Astrocyte of the spinal cord (primary cell): ENCODE data around the gene RHBDL1.

Source experiments
- DNase-seq: peaks from one replicate; pipeline ENCODE4 v3.0.0; 2011; ENCODE audit warnings: low read depth, low spot score
- H3K4me3 ChIP-seq: 2 replicates; pipeline ENCODE4 v1.5.1; 2011; ENCODE audit warnings: low read depth, mild to moderate bottlenecking, low read length, moderate library complexity
- in situ Hi-C: cut with HindIII; loops from 2 replicates; pipeline ENCODE4 v1.10.0; 2017; ENCODE audit warnings: low sequenced_read_pairs
- TF ChIP-seq, protein P1 (sequence below): IDR thresholded peaks from 2 replicates; pipeline ENCODE4 v1.5.1; 2012; ENCODE audit warnings: low read depth, mild to moderate bottlenecking, low read length, inconsistent platforms

Gene RHBDL1

DNA sequence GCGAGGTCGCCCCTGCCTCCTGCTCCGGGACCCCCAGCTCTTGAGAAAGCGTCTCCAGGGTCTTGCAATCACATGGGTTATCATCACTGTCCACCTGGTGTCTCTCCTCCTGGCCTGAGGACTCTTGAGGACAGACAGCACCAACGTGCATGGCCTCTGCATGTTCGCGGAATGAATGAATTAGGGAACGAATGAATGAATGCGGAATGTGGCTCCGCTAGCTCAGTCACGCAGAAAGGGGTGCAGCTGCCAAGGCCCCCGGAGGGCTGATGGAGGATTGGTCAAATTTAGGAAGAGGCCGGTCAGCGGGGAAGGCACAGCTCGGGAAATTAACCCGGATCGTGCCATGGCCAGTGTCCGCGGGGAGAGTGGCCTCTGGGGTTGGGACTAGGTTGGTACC is 26.9 kb downstream of the RHBDL1 start:
- H3K4me3 ChIP-seq = no peak overlapping the region
- TF ChIP-seq, protein P1, sequence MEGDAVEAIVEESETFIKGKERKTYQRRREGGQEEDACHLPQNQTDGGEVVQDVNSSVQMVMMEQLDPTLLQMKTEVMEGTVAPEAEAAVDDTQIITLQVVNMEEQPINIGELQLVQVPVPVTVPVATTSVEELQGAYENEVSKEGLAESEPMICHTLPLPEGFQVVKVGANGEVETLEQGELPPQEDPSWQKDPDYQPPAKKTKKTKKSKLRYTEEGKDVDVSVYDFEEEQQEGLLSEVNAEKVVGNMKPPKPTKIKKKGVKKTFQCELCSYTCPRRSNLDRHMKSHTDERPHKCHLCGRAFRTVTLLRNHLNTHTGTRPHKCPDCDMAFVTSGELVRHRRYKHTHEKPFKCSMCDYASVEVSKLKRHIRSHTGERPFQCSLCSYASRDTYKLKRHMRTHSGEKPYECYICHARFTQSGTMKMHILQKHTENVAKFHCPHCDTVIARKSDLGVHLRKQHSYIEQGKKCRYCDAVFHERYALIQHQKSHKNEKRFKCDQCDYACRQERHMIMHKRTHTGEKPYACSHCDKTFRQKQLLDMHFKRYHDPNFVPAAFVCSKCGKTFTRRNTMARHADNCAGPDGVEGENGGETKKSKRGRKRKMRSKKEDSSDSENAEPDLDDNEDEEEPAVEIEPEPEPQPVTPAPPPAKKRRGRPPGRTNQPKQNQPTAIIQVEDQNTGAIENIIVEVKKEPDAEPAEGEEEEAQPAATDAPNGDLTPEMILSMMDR = no peak
- in situ Hi-C loops = no loop called here
- no peak for DNase-seq

DNA sequence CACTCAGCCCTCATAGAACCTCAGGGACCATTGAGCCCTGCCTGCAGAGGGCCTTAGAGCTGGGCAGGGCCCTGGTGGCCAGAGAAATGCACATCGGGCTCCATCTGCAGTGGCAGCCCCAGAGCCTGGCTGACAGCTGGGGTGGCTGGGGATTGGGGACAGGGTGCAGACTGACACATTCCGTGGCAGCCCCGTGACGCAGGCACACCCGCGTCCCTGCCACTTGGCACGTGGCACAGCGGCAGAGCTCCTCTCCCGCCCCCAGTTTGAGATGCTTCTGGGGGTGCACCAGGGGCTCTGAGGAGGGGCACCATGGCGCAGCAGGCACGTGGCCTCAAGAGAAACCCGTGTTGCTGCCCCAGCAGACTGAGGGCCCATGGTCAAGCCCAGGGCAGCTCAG is 27.9 kb downstream of the RHBDL1 start:
- in situ Hi-C loops = no loop called here
- TF ChIP-seq, protein P1 = no peak
- DNase-seq = no peak
- no peak overlapping the region for H3K4me3 ChIP-seq

DNA sequence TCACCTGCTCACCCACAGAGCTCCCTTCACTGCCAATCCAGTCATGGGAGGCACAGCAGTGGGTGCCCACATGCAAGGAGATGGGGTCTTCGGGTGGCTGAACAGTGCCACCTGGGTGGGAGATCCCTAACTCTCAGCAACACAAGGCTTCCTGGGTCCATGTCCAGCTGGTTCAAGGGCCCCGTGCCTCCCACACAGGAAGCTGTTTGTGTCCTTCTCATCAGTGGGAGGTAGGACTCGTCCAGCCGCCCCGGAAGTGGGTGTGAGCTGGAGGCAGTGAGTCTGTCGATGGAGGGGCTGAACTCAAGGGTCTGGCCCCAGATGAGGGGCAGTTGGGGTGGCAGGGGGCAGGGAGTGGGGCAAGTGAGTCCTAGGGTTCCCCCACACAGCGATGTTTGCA is 28.6 kb downstream of the RHBDL1 start:
- DNase-seq = no peak
- no peak overlapping the region for H3K4me3 ChIP-seq
- in situ Hi-C loops = no loop called here
- TF ChIP-seq, protein P1 = no peak

DNA sequence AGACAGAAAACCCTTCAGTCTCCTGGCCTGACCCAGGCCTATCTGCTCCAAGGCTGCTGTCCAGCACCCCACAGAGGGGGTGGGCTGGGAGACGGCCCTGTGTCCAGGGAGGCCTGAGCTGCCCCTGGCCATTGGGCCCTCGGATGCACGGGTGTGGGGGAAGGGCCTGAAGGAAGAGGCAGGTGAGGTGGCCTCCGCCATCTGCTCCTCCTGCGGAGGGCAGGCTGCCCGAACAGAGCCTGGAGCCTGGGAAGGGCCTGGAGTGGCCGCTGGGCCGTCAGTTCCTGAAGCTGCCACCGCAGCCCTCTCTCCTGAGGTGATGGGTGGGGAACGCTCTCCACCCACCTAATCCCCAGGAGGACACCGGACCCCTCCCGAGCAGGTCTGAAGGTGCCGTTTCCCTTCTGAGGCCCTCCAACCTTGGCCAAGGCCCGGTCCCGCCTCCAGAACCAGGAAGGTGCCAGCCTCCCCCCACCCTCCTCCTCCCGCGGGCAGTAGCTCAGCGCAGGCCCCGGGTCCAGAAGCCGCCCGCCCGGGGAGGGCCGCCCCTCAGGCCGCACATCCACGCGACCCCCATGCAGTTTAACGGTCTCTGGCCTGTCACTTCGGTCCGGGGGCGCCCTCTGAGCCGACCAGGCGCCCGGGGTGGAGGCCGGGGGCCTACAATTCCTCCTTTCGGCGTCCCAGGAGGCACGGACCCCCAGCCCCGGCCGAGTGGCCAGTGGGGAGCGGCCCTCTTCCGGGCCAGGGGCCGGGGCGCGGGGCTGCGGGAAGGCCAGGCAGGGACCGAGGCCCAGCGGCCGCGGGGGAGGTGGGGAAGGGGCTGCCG is 29.3 kb downstream of the RHBDL1 start:
- TF ChIP-seq, protein P1 = no peak
- DNase-seq = no peak
- in situ Hi-C loops = no loop called here
- H3K4me3 ChIP-seq = no peak overlapping the region

DNA sequence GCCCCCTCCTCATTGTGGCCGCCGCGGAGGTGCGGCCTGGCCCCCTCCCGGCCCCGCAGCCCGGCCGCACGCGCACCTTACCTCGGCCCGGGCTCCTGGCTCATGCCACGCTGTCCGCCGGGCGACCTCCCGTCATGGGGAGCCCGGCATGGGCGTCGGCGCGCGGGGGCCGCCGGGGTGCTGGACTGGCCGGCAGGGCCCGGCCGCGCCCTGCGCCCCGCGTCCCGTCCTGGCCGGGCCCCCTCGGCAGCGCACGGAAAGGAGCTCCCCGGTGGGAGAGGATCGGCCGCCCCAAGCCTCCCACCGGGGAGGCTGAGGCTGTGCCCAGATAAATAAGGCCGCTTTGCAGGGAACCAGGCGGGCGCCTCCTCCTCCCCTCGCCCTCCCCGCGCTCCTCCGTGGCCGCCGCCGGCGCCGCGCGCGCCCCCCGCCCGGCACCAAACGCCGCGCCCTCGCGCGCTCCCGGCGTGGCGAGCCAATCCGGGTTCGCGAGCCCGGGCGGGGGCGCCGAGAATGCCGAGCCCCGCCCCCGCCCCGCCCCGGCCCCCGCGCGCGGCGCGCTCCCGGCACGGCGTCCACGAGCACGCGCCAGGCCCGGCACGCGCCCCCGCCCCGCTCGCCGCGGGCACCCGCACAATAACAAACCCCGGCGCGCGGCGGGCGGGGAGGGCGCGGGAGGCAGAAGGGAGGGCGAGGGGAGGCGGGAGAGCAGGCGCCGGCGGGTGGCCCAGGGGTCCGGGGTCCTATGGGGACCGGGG is 30.1 kb downstream of the RHBDL1 start, which contains the start of gene FBXL16:
FBXL16 (minus strand) TSS at position 371 of the 758 bp plus-strand sequence. CDS start 8,396 bp downstream, outside the sequence.
- in situ Hi-C loops = no loop called here
- TF ChIP-seq, protein P1 = no peak
- H3K4me3 ChIP-seq = no peak within 1 kb of the TSS

DNA sequence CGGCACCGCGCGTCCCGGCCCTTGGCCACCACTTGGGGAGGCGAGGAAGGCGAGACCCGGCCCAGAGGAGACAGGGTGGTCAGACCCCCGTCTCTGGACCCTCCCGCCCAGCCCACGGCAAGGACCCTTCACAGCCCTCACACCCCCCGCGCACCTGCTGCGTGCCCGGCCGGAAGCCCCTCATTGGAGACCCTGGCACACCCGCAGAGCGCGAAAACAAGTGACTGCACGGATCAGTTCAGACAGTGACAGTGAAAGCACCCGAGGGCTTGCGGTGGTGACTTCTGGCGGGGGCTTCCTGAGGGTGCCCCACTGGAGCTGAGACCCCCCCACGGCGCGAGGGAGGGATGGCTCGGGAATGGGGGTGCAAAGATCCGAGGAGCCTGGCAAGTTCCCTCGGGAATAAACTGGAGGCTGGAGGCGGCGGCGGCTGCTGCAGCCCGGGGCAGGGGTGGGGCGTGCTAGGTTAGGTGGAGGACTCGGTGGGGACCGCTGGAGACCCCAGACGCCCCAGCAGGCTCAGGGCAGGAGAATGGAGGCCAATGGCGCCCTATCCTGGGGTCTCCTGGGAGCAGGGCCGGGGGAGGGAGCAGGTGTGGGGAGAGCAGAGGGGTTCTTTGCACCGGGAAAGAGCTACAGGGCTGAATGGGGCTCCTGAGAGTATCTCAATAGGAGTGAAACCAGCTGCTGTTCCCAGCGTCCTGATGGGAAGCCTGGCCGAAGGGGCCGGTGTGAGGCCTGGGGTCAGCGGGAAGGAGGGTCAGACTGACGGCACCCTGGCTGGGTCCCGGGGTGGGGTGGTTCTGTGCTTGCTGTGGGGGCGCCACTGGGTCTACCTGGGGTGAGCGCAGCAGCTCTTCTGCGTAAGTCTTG is 31.0 kb downstream of the RHBDL1 start:
- DNase-seq = no peak
- in situ Hi-C loops = no loop called here
- H3K4me3 ChIP-seq = no peak overlapping the region
- TF ChIP-seq, protein P1 = no peak

More for the DNA sequence above, 30.1 kb downstream of the RHBDL1 start, which contains the start of gene FBXL16:
- DNase-seq = no peak
